Brain pericyte (primary cell): ENCODE results near the gene STK25.
"Not testable (repeated sequence)": the region's sequence is repeated elsewhere in the genome, so short reads cannot be mapped to it uniquely, and the experiment has no call there.

Source experiments
- DNase-seq: peaks from one replicate; pipeline ENCODE4 v3.0.0-alpha.2; 2012; ENCODE audit warnings: low read depth, low spot score

The STK25 gene

GRCh38 chr2:241463276-241464135 lies 44.9 kb downstream of the STK25 start:
- no peak for DNase-seq

DNA sequence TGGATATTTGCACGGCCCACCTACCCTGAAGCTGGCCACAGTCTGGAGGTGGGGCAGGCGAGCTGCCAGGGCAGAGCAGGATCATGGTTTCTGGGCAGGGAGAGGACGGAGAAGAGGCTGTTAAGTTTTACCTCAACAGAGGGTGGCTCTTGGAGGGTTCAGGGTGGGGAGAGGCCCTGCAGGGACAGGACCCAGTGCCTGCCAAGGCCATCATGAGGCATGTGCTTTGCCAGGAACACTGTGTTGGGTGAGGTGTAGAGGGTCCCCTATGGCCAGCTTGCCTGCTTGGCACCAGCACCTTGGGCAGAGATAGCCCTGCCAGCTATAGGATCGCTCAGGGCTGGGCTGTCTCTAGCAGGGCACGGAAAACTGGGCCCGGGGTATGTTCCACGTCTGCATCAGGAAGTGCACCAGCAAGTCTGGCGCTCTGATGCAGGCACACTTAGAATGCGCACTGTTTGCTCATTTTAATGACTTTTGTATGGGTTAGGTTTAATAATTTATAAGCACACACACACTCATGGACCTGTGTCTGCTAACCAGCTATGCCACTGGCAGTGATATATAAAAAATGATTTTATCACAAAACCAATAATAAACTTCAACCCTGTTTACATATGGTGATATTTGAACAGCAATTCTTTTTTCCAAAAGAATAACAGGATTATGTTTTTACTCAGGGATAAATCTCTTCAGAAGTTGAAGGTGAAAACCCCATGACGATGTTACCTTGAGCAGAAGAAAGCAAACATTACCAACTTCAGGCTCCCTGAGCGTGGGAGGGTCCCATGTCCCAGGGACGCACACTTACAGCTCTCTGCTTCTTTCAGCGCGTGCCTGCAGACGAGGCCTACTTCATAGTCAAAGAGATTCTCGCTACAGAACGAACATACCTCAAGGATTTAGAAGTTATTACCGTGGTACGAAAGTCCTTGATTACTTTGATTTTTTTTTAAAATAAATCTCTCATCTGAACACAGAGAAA lies 46.4 kb downstream of the STK25 start:
- no peak for DNase-seq

GRCh38 chr2:241460631-241461030 lies 47.8 kb downstream of the STK25 start:
- DNase-seq, result no peak

DNA sequence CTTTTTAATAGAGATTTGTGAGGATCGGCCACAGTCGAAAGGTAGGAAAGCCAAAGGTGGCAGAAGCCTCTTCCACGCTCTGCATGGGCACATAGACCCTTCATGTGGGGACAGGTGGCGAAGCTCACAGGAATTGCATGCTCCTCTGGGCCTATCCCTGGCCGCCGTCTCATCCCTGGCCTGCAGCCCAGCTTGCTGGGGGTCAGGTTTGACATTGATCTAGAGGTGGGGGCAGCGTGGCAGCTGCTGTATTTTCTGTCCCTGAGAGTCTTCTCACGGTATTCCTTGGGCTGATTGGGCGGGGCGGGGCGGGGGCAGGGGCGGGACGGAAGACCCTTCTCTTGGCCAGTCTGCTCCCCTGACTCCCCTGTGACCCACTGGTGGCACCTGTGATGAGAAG lies 48.9 kb downstream of the STK25 start:
- DNase-seq, result no peak

DNA sequence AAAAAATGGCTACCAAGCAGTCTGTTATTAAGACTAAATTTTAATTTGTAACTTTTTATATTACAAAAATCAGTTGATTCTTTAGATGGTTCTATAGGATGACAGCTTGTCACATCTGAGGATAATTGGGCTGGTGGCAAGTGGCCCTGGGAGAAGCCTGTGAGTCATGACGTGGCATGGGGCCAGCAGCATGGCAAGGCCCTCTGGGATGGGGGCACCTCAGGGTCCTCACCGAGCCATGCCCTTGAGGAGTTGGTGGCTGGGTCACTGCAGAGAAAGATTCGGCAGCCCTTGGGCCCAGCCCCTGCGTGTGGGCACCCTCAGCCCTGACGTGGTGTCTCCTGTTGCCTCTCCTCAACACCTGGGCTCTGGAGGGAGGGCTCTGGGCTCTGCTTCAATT lies 49.7 kb downstream of the STK25 start:
- DNase-seq, result no peak

GRCh38 chr2:241456546-241456945 lies 51.8 kb downstream of the STK25 start:
- no peak for DNase-seq

DNA sequence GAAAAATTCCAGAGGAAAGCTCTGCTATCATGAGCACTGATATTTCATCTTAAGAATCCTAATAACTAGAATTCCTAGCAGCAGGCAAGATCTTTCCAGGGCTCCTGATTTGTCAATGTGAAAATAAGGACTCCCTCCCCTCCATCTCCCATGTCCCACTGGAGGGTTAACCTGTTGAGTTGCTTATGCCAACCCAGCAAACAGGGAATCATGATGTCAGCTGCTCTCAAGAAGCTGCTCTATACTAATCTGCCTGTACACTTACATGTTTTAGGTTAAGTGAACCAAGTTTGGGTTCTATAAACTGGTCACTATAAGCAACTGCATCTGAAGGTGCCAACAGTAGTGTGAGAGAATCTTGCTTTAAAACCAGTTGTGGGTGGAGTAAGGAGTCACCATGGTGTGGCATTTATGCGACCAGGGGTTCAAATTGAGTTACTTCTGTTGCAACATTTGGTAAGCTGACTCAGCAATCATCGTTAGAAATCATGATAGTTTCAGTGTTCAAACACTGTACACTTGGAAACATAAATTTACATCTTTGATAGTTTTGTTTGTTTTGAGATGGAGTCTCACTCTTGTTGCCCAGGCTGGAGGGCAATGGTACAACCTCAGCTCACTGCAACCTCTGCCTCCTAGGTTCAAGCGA lies 53.4 kb downstream of the STK25 start:
- no peak for DNase-seq

GRCh38 chr2:241453919-241454318 lies 54.5 kb downstream of the STK25 start:
- not testable (repeated sequence) for DNase-seq

DNA sequence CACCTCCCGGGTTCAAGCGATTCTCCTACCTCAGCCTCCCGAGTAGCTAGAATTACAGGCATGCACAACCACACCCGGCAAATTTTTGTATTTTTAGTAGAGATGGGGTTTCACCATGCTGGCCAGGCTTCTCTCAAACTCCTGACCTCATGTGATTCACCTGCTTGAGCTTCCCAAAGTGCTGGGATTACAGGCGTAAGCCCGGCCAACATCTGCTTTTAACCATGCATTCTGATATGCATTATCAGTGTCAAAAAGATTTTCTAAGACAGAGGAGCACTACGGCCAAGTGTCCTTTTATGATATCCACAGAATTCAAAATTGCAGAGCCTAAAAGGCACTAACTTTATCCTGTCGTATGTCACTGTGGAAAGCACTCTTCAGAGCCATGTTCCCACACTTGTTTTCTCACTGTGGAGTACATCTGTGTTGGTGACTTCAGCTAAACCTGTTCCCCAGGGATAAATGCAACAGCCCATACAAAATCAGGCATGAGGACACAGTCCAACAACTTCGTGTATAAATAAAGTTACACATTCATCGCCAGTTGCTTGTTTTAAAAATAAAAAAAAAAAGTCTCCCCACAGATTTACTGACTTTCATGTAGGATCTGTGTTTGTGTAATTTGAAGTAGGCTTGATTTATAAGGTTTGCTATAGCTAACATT lies 56.4 kb downstream of the STK25 start:
- no peak for DNase-seq

- not testable (repeated sequence) for DNase-seq
Measured at GRCh38 chr2:241450092-241450491, 58.3 kb downstream of the STK25 start.

- no peak for DNase-seq
Measured at GRCh38 chr2:241445426-241445825, 63.0 kb downstream of the STK25 start.

DNA sequence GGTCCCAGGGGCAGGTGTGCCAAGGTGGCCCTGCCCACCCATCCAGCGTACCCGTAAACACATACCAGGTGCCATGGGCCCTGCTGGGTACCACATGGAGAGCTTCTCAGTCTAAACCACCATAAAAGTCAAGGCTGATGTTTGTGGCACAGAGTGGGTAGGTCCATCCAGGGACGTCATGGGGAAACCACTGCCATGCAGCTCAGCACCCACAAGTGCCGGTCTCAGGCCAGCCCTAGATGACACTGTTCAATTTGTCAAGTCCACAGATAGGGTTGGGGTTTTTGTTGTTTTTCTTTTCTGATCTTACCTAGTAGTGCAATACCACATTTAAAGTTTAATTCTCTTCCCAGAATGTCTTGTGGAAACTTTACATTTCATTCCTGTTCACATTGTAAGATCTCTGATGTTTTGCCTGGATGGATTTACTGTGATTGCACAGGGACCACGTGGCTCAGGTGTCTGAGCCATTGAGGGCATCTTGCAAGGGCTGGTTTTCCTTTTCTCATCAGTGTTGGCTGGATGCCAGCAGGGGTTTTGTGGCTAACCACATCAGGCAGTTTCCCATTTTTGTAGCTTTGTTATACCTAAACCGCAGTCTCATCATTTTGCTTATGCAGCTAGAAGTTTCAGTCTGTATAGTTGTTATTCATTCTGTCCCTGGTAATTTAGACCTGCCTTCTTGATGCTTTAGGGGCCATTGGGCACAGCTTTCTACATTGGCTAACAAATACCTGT lies 64.7 kb downstream of the STK25 start:
- no peak for DNase-seq
